H1 (cell line): ENCODE data around the gene ZNF446. TPM values are rescaled to one million over a fixed set of nuclear protein-coding genes. Genes with fewer than 3 reads are reported as not detected.

Experiments used
- CTCF ChIA-PET: fragments of 300-600 bp; sonication (Branson Sonifier 250); formaldehyde crosslinking; loops from one replicate; lab custom pipeline; 2021; ENCODE audit not compliant: partially characterized antibody; lab: Charles Lee
- POLR2A ChIA-PET: fragments of 300-600 bp; sonication (Branson Sonifier 250); formaldehyde crosslinking; loops from one replicate; lab custom pipeline; 2021; ENCODE audit warnings: inconsistent platforms; ENCODE audit not compliant: partially characterized antibody; lab: Charles Lee
- DNase-seq, 2 experiments: peaks; one replicate each; pipeline versions ENCODE4 v3.0.0 to v3.0.0-alpha.2; 2010 to 2022; ENCODE audit warnings: low spot score in 2 of 2, low read depth in 1 of 2, mixed read lengths in 1 of 2
- FAIRE-seq: peaks from 2 replicates; lab custom pipeline; 2011; peaks lifted over from hg19 to GRCh38; lab: Jason Lieb, UNC
- H2AFZ ChIP-seq: 2 replicates; pipeline ENCODE4 v1.8.1; 2012; ENCODE audit warnings: low read length, inconsistent platforms
- H2AK5ac ChIP-seq: 2 replicates; pipeline ENCODE4 v1.6.1; 2013; ENCODE audit warnings: low read depth, low read length
- H2BK120ac ChIP-seq: replicated peaks from 2 replicates; pipeline ENCODE3; 2013; ENCODE audit warnings: low read depth, low read length, inconsistent platforms
- H2BK12ac ChIP-seq: 2 replicates; pipeline ENCODE4 v1.6.1; 2013; ENCODE audit warnings: low read depth, low read length
- H2BK15ac ChIP-seq: 2 replicates; pipeline ENCODE4 v1.6.1; 2013; ENCODE audit warnings: low read length
- H2BK20ac ChIP-seq: 2 replicates; pipeline ENCODE4 v1.6.1; 2013; ENCODE audit warnings: low read length
- H2BK5ac ChIP-seq: 2 replicates; pipeline ENCODE4 v1.6.1; 2013; ENCODE audit warnings: low read depth, low read length
- H3K14ac ChIP-seq: 2 replicates; pipeline ENCODE4 v1.6.1; 2013; ENCODE audit warnings: inconsistent platforms; ENCODE audit not compliant: insufficient read length
- H3K18ac ChIP-seq: 2 replicates; pipeline ENCODE4 v1.6.1; 2013; ENCODE audit warnings: low read length; ENCODE audit errors: extremely low read depth
- H3K23ac ChIP-seq: 2 replicates; pipeline ENCODE4 v1.6.1; 2013; ENCODE audit warnings: inconsistent platforms; ENCODE audit not compliant: insufficient read length
- H3K23me2 ChIP-seq: 2 replicates; pipeline ENCODE4 v1.6.1; 2013; ENCODE audit warnings: low read depth, low read length
- H3K27ac ChIP-seq: 2 replicates; pipeline ENCODE4 v1.6.1; 2011; ENCODE audit warnings: low read depth, low read length, inconsistent platforms
- H3K27me3 ChIP-seq, 4 experiments: replicated peaks in 1 of 4; 1 replicate in 1 of 4; 2 replicates in 3 of 4; pipeline versions ENCODE4 v1.6.1 to v1.8.1; 2011 to 2013; ENCODE audit warnings: low read length in 3 of 4, mild to moderate bottlenecking in 3 of 4, inconsistent platforms in 2 of 4, mixed read lengths in 2 of 4, moderate library complexity in 1 of 4; ENCODE audit not compliant: control insufficient read depth in 3 of 4, insufficient read depth in 3 of 4; ENCODE audit errors: extremely low read depth in 1 of 4
- H3K36me3 ChIP-seq, 4 experiments: 2 replicates each; pipeline versions ENCODE4 v1.6.1 to v1.8.1; 2011 to 2013; ENCODE audit warnings: mild to moderate bottlenecking in 4 of 4, low read length in 3 of 4, moderate library complexity in 2 of 4, control low read depth in 1 of 4, inconsistent platforms in 1 of 4; ENCODE audit not compliant: insufficient read depth in 4 of 4, control insufficient read depth in 2 of 4
- H3K4ac ChIP-seq: replicated peaks from 2 replicates; pipeline ENCODE3; 2013; ENCODE audit warnings: low read length, low read depth, mixed read lengths, inconsistent platforms; ENCODE audit not compliant: insufficient read length
- H3K4me1 ChIP-seq, 4 experiments: replicated peaks in 1 of 4; 1 replicate in 1 of 4; 2 replicates in 3 of 4; pipeline versions ENCODE4 v1.6.1 to v1.8.1; 2011 to 2013; ENCODE audit warnings: low read length in 3 of 4, inconsistent platforms in 2 of 4, mixed read lengths in 1 of 4; ENCODE audit not compliant: insufficient read depth in 4 of 4, control insufficient read depth in 3 of 4
- H3K4me2 ChIP-seq, 2 experiments: 2 replicates each; pipeline versions ENCODE4 v1.6.1 to v1.8.1; 2011 to 2013; ENCODE audit warnings: low read depth in 2 of 2, low read length in 2 of 2, control low read depth in 1 of 2, inconsistent platforms in 1 of 2, mild to moderate bottlenecking in 1 of 2; ENCODE audit not compliant: insufficient read depth in 1 of 2
- H3K4me3 ChIP-seq, 4 experiments: fragments of 200-600, 300-600 bp in 1 of 4; sonication (generic), shearing (Covaris generic), sonication (Bioruptor Twin) in 1 of 4; 2 replicates each; pipeline versions ENCODE4 v1.5.1 to v1.8.1; 2011 to 2016; ENCODE audit warnings: low read length in 4 of 4, low read depth in 3 of 4, control low read depth in 2 of 4, inconsistent platforms in 2 of 4, mild to moderate bottlenecking in 2 of 4, mixed read lengths in 1 of 4, moderate library complexity in 1 of 4; ENCODE audit not compliant: insufficient read depth in 2 of 4; ENCODE audit errors: extremely low read depth in 1 of 4
- H3K56ac ChIP-seq: replicated peaks from 2 replicates; pipeline ENCODE3; 2013; ENCODE audit warnings: low read depth, mild to moderate bottlenecking, mixed read lengths, low read length, inconsistent platforms; ENCODE audit not compliant: insufficient read length
- H3K79me1 ChIP-seq: 2 replicates; pipeline ENCODE4 v1.6.1; 2013; ENCODE audit warnings: low read depth, low read length, control low read depth
- H3K79me2 ChIP-seq, 2 experiments: 2 replicates each; pipeline versions ENCODE4 v1.6.1 to v1.8.1; 2012 to 2013; ENCODE audit warnings: low read length in 2 of 2, mild to moderate bottlenecking in 2 of 2, inconsistent platforms in 1 of 2; ENCODE audit not compliant: insufficient read depth in 2 of 2, control insufficient read depth in 1 of 2
- H3K9ac ChIP-seq, 4 experiments: replicated peaks in 1 of 4; 1 replicate in 1 of 4; 2 replicates in 3 of 4; pipeline versions ENCODE4 v1.6.1 to v1.8.1; 2011 to 2013; ENCODE audit warnings: low read depth in 3 of 4, low read length in 3 of 4, control low read depth in 2 of 4, mild to moderate bottlenecking in 2 of 4, moderate library complexity in 2 of 4, inconsistent platforms in 1 of 4; ENCODE audit errors: extremely low read depth in 1 of 4
- H3K9me3 ChIP-seq, 2 experiments: 2 replicates each; pipeline versions ENCODE4 v1.6.1 to v1.8.1; 2012 to 2013; ENCODE audit warnings: mild to moderate bottlenecking in 2 of 2, moderate library complexity in 2 of 2, control low read depth in 1 of 2, inconsistent platforms in 1 of 2, low read depth in 1 of 2, low read length in 1 of 2, mixed read lengths in 1 of 2; ENCODE audit not compliant: insufficient read depth in 2 of 2
- H4K20me1 ChIP-seq, 2 experiments: replicated peaks in 1 of 2; 2 replicates each; pipeline versions ENCODE3 to v1.8.1; 2011 to 2013; ENCODE audit warnings: inconsistent platforms in 2 of 2, low read length in 2 of 2, mild to moderate bottlenecking in 1 of 2; ENCODE audit not compliant: insufficient read depth in 2 of 2, control insufficient read depth in 1 of 2
- H4K5ac ChIP-seq: 2 replicates; pipeline ENCODE4 v1.6.1; 2013; ENCODE audit warnings: low read length, low read depth, mixed read lengths, inconsistent platforms; ENCODE audit not compliant: insufficient read length
- H4K8ac ChIP-seq: 2 replicates; pipeline ENCODE4 v1.8.0; 2013; ENCODE audit warnings: mild to moderate bottlenecking, moderate library complexity, low read length, inconsistent platforms; ENCODE audit not compliant: insufficient read depth; ENCODE audit errors: extremely low read depth
- H4K91ac ChIP-seq: replicated peaks from 2 replicates; pipeline ENCODE3; 2013; ENCODE audit warnings: low read length, mixed read lengths, inconsistent platforms; ENCODE audit not compliant: insufficient read length
- CBX5 ChIP-seq: fragments of 300-800, 300-1000 bp; sonication (generic); IDR thresholded peaks from 2 replicates; pipeline ENCODE4 v1.7.1; 2016; ENCODE audit warnings: antibody characterized with exemption, low read length, low read depth
- CBX8 ChIP-seq: fragments of 300-800, 300-1000 bp; sonication (generic); IDR thresholded peaks from 2 replicates; pipeline ENCODE4 v1.7.1; 2016; ENCODE audit warnings: low read depth, low read length, borderline replicate concordance
- CEBPB ChIP-seq: IDR thresholded peaks from 2 replicates; pipeline ENCODE4 v1.6.1; 2012; ENCODE audit warnings: low read depth, low read length
- JUND ChIP-seq: IDR thresholded peaks from 2 replicates; pipeline ENCODE4 v1.6.1; 2011; ENCODE audit warnings: mild to moderate bottlenecking, improper control_type of control experiment, low read length
- NANOG ChIP-seq: IDR thresholded peaks from 2 replicates; pipeline ENCODE4 v1.6.1; 2011; ENCODE audit warnings: low read length, low read depth, mild to moderate bottlenecking, inconsistent platforms; ENCODE audit not compliant: insufficient read depth, poor library complexity, severe bottlenecking
- POU5F1 ChIP-seq: IDR thresholded peaks from 2 replicates; pipeline ENCODE4 v1.6.1; 2011; ENCODE audit warnings: low read depth, mild to moderate bottlenecking, low read length, moderate library complexity
- RXRA ChIP-seq: IDR thresholded peaks from 2 replicates; pipeline ENCODE4 v1.6.1; 2011; ENCODE audit warnings: low read depth, mild to moderate bottlenecking, low read length, moderate library complexity; ENCODE audit not compliant: insufficient read depth
- SIN3A ChIP-seq, 2 experiments: IDR thresholded peaks in 1 of 2; conservative IDR thresholded peaks in 1 of 2; 2 replicates each; pipeline ENCODE4 v1.6.1; 2011 to 2012; ENCODE audit warnings: low read length in 2 of 2, improper control_type of control experiment in 1 of 2, low read depth in 1 of 2, mild to moderate bottlenecking in 1 of 2
- TAF7 ChIP-seq: optimal IDR thresholded peaks from 2 replicates; pipeline ENCODE3; 2011; ENCODE audit warnings: low read depth, mild to moderate bottlenecking, inconsistent platforms, low read length, moderate library complexity, borderline replicate concordance
- TEAD4 ChIP-seq: IDR thresholded peaks from 2 replicates; pipeline ENCODE4 v1.6.1; 2012; ENCODE audit warnings: low read depth, low read length, inconsistent platforms, mixed read lengths
- ZNF274 ChIP-seq: IDR thresholded peaks from 2 replicates; pipeline ENCODE4 v1.7.0; 2012; ENCODE audit warnings: low read length, borderline replicate concordance; ENCODE audit errors: extremely low read depth
- WGBS, 2 experiments: shearing (Covaris generic) in 1 of 2; methylation state at CpG; one replicate each; pipeline versions ENCODE4 v1.1.6 to v1.1.7; 2013 to 2015; ENCODE audit warnings: low lambda C conversion rate in 2 of 2, mixed read lengths in 2 of 2, inconsistent platforms in 1 of 2, low coverage in 1 of 2, missing lambda C conversion rate in 1 of 2; ENCODE audit not compliant: insufficient replicate concordance in 2 of 2, insufficient coverage in 1 of 2, insufficient read length in 1 of 2; ENCODE audit errors: extremely low coverage in 1 of 2, missing lambda C conversion rate in 1 of 2; 5-methylcytosine and 5-hydroxymethylcytosine counted together
- polyA plus RNA-seq, 7 experiments: library from polyadenylated mRNA; depleted of rRNA in 3 of 7; stranded (reverse) in 5 of 7; unstranded in 2 of 7; fragments of >200 nt in 5 of 7; fragments of 200-250 nt in 2 of 7; gene quantifications; 1 replicate in 5 of 7; 2 replicates in 1 of 7; 4 replicates in 1 of 7; pipeline versions ENCODE4 v1.2.1 to v1.2.3, GENCODE V29; 2011 to 2013; ENCODE audit warnings: missing spikeins in 2 of 7, mixed read lengths in 2 of 7
- total RNA-seq: library from RNA; stranded (reverse); fragmentation: NEBNext Ultra II Directional; extraction: Animal tissue kit (Norgen Biotek cat#: 25700); gene quantifications from 2 replicates; pipeline ENCODE4 v1.2.1, GENCODE V29; 2021
- TF ChIP-seq, protein P1 (sequence below): IDR thresholded peaks from 2 replicates; pipeline ENCODE4 v1.6.1; 2011; ENCODE audit warnings: low read length, improper control_type of control experiment

The ZNF446 gene
- total and polyA plus RNA-seq, 2 of the 8 experiments (the other 6 are each of a cell fraction or from before 2014, with no cell fraction given), result 4.1 to 5.5 TPM

DNA sequence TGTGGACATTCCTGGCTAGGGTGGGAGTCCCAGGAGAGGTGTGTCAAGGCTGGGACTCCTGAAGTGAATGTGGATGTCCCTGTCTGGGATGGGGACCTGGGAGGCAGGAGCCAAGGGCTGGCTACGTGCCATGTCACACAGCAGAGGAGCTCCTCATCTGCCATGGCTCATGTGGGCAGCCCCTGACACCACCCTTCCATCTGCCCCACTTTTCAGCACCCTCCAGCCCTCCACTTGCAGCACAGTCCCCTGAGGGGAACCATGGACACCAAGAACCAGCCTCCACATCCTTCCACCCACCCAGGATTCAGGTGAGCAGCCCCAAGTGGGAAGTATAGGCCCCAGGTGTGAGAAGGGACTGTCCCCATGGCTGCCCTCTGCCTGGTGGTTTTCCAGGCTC is 1.7 kb downstream of the ZNF446 start:
- H2AFZ ChIP-seq, result no peak overlapping the region
- no peak overlapping the region for H2BK15ac ChIP-seq
- no peaks in the 10 kb centered on the region for H3K79me2 ChIP-seq
- H2AK5ac ChIP-seq, result no peak overlapping the region
- H2BK20ac ChIP-seq, result no peak overlapping the region
- H3K23ac ChIP-seq, result no peak overlapping the region
- no peak overlapping the region for H3K14ac ChIP-seq
- POLR2A ChIA-PET, result interaction anchor here (1.0 to 3.0 kb wide), 6 partner anchors 8 to 95 kb away, joined by 3 to 14 read pairs (median 3); partner anchors contain the start of genes MZF1 and ZBTB45
- FAIRE-seq (no peak), DNase-seq (no peak)
- no peak overlapping the region for H3K56ac ChIP-seq
- H2BK120ac ChIP-seq, result no peak overlapping the region
- no peak overlapping the region for H3K4me3 ChIP-seq
- 0 out of 2 replicates have a peak overlapping the region, but pooled peaks have one; percentile 39 for H2BK12ac ChIP-seq
- H3K9me3 ChIP-seq, result no peaks in the 10 kb centered on the region
- H3K27me3 ChIP-seq, result peaks cover 0 to 3% (median 0%) of the 10 kb centered on the region in 4 experiments; a peak in 3 of 7 replicates
- no peaks in the 10 kb centered on the region for H3K79me1 ChIP-seq
- peaks cover 0 to 2% (median 0%) of the 10 kb centered on the region in 4 experiments; a peak in 2 of 8 replicates for H3K36me3 ChIP-seq
- H4K20me1 ChIP-seq, result peaks cover 1 to 4% of the 10 kb centered on the region in 2 experiments
- H3K18ac ChIP-seq, result no peak overlapping the region
- CTCF ChIA-PET, result interaction anchor here (0.6 to 1.6 kb wide), 3 partner anchors 9 to 60 kb away, joined by 3 to 7 read pairs (median 4); partner anchors contain the start of gene ZBTB45
- no peak overlapping the region for H4K8ac ChIP-seq
- no peak overlapping the region for H3K9ac ChIP-seq
- H3K4me2 ChIP-seq, result no peak overlapping the region
- no peak overlapping the region; the same call in 1 of the 2 replicates for H2BK5ac ChIP-seq
- no peak overlapping the region for H4K91ac ChIP-seq
- WGBS, 2 experiments, result 100% methylated on average over 1 of the region's 1 CpG; no CpG with 5 or more reads in 1 of the 2 experiments
- H3K4ac ChIP-seq, result no peak overlapping the region
- H3K23me2 ChIP-seq, result peaks cover 14% of the 10 kb centered on the region
- peaks cover 0 to 6% (median 5%) of the 10 kb centered on the region in 4 experiments; a peak in 6 of 7 replicates for H3K4me1 ChIP-seq
- no peak overlapping the region for H3K27ac ChIP-seq
- no peak overlapping the region for H4K5ac ChIP-seq
- TF ChIP-seq, protein P1, sequence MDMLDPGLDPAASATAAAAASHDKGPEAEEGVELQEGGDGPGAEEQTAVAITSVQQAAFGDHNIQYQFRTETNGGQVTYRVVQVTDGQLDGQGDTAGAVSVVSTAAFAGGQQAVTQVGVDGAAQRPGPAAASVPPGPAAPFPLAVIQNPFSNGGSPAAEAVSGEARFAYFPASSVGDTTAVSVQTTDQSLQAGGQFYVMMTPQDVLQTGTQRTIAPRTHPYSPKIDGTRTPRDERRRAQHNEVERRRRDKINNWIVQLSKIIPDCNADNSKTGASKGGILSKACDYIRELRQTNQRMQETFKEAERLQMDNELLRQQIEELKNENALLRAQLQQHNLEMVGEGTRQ, result no peak
- TF ChIP-seq SIN3A (conservative IDR thresholded peaks at IDR 0.05 in 1 of 2, IDR thresholded peaks at IDR 0.05 in 1 of 2; ENCODE audit: low read depth in 1 of 2, low read length in 2 of 2), result no peak
- no peak for TF ChIP-seq CBX5
- TF ChIP-seq ZNF274, result no peak
- no peak for TF ChIP-seq TAF7
- no peak for TF ChIP-seq POU5F1
- TF ChIP-seq NANOG, result no peak
- no peak for TF ChIP-seq RXRA
- no peak for TF ChIP-seq JUND
- no peak for TF ChIP-seq CEBPB
- no peak for TF ChIP-seq CBX8
- TF ChIP-seq TEAD4, result no peak
